Measurements from ENCODE around the gene HMCN1.
"Not testable (repeated sequence)": the region's sequence is repeated elsewhere in the genome, so short reads cannot be mapped to it uniquely, and the experiment has no call there.

Gene HMCN1

DNA sequence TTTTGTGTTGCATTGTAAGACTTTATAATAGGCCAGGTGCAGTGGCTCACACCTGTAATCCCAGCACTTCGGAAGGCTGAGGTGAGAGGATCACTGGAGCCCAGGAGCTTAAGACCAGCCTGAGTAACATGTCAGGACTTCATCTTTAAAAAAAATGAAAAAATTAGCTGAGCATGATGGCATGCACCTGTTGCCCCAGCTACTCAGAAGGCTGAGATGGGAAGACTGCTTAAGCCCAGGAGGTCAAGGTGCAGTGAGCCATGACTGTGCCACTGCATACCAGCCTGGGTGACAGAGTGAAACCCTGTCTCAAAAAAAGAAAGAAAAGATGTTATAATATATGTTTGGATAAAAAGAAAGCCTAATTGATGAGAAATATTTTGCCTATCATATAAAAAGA is 34.9 kb downstream of the HMCN1 start:
- TF ChIP-seq POLR2A (IDR thresholded peaks at IDR 0.05; ENCODE audit: low read depth, low read length), result no peak
- DNase-seq (ENCODE audit: insufficient read length, low spot score), result no peak
- FAIRE-seq, result no peak

GRCh38 chr1:185774394-185774793 is 40.2 kb downstream of the HMCN1 start:
- no peak for TF ChIP-seq POLR2A (IDR thresholded peaks at IDR 0.05; ENCODE audit: low read depth, low read length)
- no peak for DNase-seq (ENCODE audit: insufficient read length, low spot score)
- FAIRE-seq, result no peak

DNA sequence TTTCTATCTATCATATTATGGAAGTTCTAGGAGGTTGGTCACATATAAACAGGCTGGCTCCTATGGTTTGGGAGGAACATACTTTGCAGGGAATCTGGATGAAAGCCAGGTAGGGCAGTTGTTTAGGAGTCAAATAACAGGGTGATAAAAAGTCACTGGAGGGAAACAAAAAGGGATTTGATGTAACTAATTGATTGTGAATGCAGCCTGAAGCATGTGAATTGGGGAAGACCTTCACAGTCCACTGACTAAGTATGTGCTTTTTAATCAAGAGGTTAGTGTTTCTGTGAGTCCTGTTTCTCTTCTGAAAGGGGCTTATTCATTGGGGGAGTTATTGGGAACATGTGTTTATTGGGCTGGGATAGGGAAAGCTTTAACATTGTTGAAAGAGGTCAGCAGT is 41.3 kb downstream of the HMCN1 start:
- DNase-seq (ENCODE audit: insufficient read length, low spot score) (no peak), FAIRE-seq (no peak)
- no peak for TF ChIP-seq POLR2A (IDR thresholded peaks at IDR 0.05; ENCODE audit: low read depth, low read length)

DNA sequence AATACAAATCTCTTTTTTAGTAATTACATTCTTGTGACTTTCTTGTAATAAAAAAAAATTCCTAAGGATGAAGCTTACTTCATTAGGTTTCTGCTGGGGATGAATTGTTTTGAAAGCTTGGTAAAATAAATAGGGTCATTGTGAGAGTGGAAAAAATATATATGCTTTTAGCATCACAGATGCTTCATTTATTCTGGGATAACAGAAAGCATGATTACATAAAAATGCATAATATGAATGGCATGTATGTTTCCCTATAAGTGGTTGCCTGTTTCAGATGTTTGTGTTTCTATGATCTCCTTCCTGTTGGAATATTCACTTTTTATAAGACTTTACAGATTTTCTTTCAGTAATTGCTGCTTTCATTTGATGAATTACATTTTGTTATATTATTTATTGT is 42.3 kb downstream of the HMCN1 start:
- TF ChIP-seq POLR2A (IDR thresholded peaks at IDR 0.05; ENCODE audit: low read depth, low read length), result no peak
- no peak for FAIRE-seq
- no peak for DNase-seq (ENCODE audit: insufficient read length, low spot score)

DNA sequence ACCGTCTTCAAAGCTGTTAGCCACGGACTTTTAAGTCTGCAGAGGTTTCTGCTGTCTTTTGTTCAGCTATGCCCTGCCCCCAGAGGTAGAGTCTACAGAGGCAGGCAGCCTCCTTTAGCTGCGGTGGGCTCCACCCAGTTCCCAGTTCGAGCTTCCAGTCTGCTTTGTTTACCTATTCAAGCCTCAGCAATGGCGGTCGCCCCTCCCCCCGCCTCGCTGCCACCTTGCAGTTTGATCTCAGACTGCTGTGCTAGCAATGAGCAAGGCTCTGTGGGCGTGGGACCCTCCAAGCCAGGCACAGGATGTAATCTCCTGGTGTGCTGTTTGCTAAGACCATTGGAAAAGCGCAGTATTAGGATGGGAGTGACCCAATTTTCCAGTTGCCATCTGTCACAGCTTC is 49.7 kb downstream of the HMCN1 start:
- FAIRE-seq; DNase-seq (ENCODE audit: insufficient read length, low spot score): not testable (repeated sequence)

DNA sequence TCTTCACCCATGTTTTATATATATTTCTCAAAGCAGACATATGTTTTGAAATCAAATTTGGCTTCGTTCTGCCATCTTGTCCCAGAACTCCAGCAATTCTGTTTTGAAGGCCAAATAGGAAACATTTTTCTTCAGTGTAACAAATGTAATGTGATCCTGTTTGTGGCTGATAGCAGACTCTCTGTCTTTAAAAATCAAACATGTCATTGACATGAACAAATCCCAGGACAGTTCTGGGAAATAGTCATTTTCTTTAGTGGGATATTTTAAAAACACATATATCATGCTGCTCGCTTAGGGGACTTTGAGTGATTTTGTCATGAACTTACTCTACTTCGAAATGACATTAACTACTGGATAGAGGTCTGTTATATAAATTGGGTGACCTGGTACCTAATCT is 51.4 kb downstream of the HMCN1 start:
- FAIRE-seq (no peak), DNase-seq (ENCODE audit: insufficient read length, low spot score) (no peak)
- no peak for TF ChIP-seq POLR2A (IDR thresholded peaks at IDR 0.05; ENCODE audit: low read depth, low read length)

DNA sequence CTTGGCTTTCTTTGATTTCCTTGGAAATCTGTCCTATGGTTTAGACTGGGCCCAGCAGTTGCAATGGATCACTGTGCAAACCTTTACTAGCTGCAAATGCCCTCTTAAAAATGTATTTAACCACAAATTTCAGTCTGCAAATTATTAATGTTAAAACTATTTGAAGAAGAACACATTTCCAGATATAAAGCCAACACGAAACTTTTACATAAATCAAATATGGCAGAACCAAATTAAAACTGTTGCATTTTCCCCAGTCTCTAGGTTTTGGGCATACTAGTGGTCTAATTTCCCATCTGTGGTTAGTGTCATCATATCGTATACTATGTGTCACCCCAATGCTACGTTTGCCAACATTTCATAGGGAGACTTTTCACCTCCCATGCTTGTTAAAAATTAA is 52.3 kb downstream of the HMCN1 start:
- FAIRE-seq (no peak), DNase-seq (ENCODE audit: insufficient read length, low spot score) (no peak)
- no peak for TF ChIP-seq POLR2A (IDR thresholded peaks at IDR 0.05; ENCODE audit: low read depth, low read length)

DNA sequence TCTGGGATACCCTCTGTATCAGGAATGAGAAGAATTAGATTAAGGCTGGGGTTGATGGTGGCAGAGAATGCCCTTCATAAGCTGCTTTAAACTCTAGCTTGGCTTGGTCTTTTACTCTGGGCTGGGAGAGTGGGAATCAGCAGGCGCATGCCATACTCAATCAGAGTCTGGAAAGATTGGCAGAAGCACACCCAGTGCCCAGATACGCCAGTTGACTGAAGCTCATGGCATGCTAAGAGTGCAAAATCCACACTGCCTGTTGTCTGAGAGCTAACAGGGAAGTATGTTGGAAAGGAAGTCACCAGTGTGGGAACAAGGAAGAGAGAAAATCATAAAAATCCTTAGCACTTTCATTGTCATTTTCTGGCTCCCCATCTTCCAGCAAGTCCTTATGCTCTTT is 53.0 kb downstream of the HMCN1 start:
- FAIRE-seq, result no peak
- no peak for TF ChIP-seq POLR2A (IDR thresholded peaks at IDR 0.05; ENCODE audit: low read depth, low read length)
- no peak for DNase-seq (ENCODE audit: insufficient read length, low spot score)

GRCh38 chr1:185788386-185788785 is 54.2 kb downstream of the HMCN1 start:
- no peak for FAIRE-seq
- no peak for DNase-seq (ENCODE audit: insufficient read length, low spot score)
- no peak for TF ChIP-seq POLR2A (IDR thresholded peaks at IDR 0.05; ENCODE audit: low read depth, low read length)

GRCh38 chr1:185789501-185790193 is 55.5 kb downstream of the HMCN1 start:
- DNase-seq (ENCODE audit: insufficient read length, low spot score) (no peak), FAIRE-seq (no peak)
- TF ChIP-seq POLR2A (IDR thresholded peaks at IDR 0.05; ENCODE audit: low read depth, low read length), result no peak

- FAIRE-seq (no peak), DNase-seq (ENCODE audit: insufficient read length, low spot score) (no peak)
- TF ChIP-seq POLR2A (IDR thresholded peaks at IDR 0.05; ENCODE audit: low read depth, low read length), result no peak
These were observed 56.1 kb downstream of the HMCN1 start for GRCh38 chr1:185790194-185790735.

- no peak for DNase-seq (ENCODE audit: insufficient read length, low spot score)
- no peak for FAIRE-seq
- TF ChIP-seq POLR2A (IDR thresholded peaks at IDR 0.05; ENCODE audit: low read depth, low read length), result no peak
These were observed 57.8 kb downstream of the HMCN1 start for GRCh38 chr1:185792040-185792439.

DNA sequence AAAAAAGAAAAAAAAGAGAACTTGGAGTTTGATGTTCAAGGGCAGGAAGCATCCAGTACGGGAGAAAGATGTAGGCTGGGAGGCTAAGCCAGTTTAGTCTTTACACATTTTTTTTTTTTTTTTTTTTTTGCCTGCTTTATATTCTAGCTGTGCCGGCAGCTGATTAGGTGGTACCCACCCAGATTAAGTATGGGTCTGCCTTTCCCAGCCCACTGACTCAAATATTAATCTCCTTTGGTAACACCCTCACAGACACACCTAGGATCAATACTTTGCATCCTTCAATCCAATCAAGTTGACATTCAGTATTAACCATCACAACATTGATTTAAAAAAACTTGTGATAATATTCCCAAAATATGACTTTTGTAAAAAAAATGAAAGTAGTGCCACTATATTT is 60.3 kb downstream of the HMCN1 start:
- FAIRE-seq; DNase-seq (ENCODE audit: insufficient read length, low spot score): not testable (repeated sequence)

DNA sequence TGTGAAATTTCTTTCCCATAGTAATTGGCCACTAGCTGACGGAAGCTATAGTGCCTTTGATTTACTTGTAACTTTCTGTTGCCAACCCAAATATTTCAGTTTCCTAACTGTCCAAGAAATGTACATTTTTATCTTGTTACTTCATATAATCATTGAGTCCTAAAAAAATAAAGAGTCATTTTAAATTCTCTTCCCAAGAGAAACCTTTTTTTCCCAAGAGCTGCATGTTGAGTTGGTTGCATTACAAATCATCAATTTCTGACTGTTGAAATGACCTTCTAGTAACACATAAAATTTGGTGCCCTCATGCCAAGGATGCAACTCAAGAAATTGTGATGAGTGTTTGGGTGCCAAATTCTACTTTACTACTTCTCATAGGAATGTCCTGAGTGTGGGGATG is 61.0 kb downstream of the HMCN1 start:
- DNase-seq (ENCODE audit: insufficient read length, low spot score) (no peak), FAIRE-seq (no peak)
- no peak for TF ChIP-seq POLR2A (IDR thresholded peaks at IDR 0.05; ENCODE audit: low read depth, low read length)

- DNase-seq (ENCODE audit: insufficient read length, low spot score) (no peak), FAIRE-seq (no peak)
- no peak for TF ChIP-seq POLR2A (IDR thresholded peaks at IDR 0.05; ENCODE audit: low read depth, low read length)
These were observed 64.3 kb downstream of the HMCN1 start for GRCh38 chr1:185798505-185798904.

DNA sequence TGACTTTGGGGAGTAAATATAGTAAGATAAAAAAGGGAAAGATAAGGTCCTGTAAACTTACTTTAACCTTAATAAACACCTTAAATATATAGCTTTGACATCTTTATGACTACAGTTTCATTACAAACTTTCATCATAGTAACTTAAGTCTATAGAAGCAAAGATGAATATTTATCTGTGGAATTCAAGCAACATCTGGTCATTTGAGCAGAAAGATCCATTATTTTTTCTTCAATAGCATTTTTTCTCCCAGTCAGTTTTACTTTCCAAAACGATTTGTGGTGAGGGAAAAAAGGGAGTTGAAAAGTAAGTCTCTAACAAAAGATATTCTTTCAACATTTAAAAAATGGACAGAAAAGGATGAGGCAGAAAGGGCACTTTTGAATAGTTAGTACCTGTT is 69.0 kb downstream of the HMCN1 start:
- no peak for TF ChIP-seq POLR2A (IDR thresholded peaks at IDR 0.05; ENCODE audit: low read depth, low read length)
- no peak for FAIRE-seq
- DNase-seq (ENCODE audit: insufficient read length, low spot score), result no peak

All from H54 (cell line).